Activated T-helper 1 cell treated with anti-CD3 and anti-CD28 coated beads, Interleukin-2, amount 50 U/mL, for 16 hours (primary cell): ENCODE measurements around the gene PLEKHS1.

Source experiments
- DNase-seq, 2 donors: peaks; one replicate each; pipeline ENCODE4 v3.0.0-alpha.2; 2020; ENCODE audit warnings: low read depth in 1 of 2, low spot score in 1 of 2

PLEKHS1 gene

DNA sequence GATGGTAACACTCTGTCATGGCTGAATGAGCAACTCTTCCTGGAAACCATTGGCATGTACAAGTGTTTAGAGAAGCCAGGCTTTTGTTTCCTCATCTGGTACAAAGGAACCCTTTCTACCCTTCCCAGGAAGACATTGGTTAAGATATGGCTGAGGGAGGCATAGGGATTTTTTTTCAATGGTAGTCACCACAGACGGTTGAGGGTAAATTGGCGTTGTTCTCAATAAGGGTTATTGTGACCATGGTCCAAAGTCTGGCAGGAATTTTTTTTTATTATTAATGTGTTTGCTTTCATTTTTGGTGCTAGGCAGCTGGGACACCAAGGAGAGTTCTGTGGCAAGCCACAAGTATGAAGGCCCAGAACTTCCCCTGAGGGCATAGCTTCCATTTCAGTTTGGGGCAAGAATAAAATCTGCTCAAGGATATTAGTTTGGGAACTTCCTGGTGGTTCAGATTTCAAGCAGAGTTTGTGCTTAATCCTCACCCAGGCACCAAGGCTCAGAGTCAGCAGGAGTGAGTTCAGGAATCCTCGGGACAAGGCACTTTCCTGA is at the start of gene PLEKHS1:
Gene PLEKHS1 (plus strand): TSS at position 502 of the 552 bp plus-strand sequence. CDS start 3,596 bp downstream, outside the sequence.
- DNase-seq: no peak

DNA sequence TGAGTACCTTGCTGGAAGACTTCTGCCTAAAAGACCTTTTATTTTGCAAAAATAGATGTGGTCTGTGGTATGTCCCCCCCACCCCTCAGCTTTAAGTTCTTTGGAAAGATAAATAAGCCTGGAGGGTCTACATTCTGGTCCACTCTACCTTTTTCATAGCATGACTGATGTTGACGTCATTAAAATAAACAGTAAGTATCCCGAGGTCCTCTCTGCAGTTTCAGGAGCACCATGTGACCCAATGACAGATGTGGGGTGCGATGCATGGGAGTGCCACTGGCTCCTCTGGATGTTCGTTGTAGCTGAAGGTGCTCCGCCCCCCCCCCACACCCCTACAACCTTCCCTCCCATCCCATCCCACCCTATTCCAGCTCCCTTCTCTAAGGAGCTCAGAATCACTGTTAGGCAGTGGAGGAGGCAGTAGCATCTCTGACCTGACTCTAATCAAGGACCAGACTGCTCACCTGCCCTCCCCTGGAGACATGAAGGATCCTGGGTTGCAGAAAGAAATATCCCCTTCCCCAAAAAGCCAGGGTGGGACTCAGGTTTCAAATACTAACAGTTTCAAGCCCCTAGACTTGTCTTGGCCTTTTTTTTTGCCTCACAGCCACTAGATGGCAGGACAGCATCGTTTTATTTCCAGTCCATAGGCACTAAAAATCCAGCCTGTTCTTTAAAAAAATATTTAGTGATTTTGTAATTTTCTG is 46.7 kb upstream of the PLEKHS1 start:
- no peak for DNase-seq

DNA sequence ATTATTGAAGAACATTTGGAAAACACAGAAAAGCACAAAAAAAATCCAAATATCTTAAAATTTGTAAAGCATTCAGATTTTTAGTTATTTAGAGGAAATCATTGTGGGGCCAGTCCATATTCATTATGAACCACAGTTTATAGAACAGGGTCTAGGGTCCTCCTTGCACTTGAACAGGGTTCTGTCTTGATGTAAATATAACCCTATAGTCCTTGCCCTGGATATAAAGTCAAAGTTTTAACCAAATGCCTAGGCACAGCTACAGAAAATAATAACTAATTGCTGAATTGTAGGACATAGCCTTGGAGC is 46.2 kb upstream of the PLEKHS1 start:
- no peak for DNase-seq

DNA sequence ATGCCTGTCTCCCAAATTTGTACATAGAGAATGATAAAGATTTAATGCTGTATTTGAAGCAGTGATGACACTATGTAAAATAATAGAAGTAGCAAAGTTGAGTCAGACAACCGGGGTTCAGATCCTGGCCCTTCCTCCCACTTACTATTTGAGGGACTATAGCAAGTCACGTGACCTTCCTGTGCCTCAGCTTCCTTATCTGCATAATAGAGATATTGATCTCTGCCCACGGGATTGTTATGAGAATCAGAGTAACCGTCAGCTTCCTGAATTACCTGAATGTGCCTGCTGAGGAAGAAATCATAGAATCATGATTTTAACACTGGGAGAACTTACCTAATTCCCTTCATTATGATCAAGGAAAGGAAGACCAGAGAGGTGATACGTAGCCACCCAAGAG is 44.9 kb upstream of the PLEKHS1 start:
- no peak for DNase-seq

GRCh38 chr10:113708640-113709039 is 42.8 kb upstream of the PLEKHS1 start:
- DNase-seq: no peak

DNA sequence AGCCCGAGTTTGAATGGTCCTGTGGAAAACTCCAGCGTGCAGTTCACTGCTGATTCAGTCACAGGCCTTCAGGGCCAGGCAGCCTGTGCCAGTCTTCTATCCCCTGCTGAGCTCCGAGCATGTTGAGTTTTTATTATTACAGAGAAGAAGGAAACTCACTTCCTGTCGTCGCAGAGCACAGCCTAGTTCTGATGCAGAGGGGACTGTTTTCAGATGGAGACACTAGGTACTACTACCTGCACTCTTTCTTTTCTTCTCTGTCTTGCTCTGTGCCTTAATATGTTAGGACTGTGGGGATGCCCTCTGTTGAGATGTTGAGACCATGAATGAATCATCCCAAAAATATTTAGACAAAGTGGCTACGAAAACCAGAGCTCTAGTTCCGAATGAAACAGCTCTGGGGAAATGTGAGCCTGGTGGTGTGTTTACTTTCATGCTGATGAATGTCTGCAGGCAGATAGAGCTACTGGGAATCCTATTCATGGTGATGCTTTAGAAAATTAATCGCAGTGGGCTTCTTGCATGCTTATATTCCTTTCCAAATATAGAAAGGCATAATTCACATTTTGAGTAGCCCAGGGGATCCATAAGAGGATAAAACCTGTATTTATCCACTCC is 42.2 kb upstream of the PLEKHS1 start:
- DNase-seq: no peak

DNA sequence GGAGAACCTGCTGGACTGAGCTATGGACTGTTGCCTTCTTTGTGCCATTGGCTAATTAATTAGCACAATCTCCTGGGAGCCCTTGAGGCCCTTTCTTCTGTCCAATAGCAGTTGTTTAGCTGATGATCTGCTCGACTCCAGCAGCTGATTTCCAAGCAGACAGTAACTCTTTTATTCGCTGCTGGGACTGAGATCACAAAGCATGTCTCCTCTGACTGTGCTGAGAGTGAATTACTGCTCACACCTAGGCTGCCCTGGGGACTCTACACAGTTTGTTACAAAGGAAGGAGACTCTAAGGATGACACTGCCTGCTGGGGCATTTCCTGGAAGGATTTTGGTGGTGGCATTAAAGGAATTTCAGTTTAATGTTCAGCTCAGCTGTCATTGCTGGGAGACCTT is 40.3 kb upstream of the PLEKHS1 start:
- no peak for DNase-seq

- DNase-seq: no peak
Observed at GRCh38 chr10:113712024-113712423, 39.5 kb upstream of the PLEKHS1 start.

GRCh38 chr10:113712755-113713639 is 38.5 kb upstream of the PLEKHS1 start:
- DNase-seq: no peak

DNA sequence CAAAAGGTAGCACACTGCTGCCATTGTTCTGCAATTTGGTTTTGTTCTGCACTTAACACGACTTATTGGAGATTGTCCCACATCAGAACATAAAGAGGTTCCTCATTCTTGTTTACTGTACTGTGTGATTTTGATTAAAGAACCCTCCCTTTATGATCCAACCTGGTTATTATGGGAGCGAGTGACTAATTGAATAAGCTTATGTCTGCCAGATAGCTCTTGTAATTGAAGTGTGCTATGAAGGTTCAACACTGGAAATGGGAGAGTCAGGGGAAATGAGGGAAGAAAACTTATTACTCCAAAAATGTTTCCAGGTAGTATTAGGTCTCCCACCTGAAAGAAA is 37.9 kb upstream of the PLEKHS1 start:
- no peak for DNase-seq

DNA sequence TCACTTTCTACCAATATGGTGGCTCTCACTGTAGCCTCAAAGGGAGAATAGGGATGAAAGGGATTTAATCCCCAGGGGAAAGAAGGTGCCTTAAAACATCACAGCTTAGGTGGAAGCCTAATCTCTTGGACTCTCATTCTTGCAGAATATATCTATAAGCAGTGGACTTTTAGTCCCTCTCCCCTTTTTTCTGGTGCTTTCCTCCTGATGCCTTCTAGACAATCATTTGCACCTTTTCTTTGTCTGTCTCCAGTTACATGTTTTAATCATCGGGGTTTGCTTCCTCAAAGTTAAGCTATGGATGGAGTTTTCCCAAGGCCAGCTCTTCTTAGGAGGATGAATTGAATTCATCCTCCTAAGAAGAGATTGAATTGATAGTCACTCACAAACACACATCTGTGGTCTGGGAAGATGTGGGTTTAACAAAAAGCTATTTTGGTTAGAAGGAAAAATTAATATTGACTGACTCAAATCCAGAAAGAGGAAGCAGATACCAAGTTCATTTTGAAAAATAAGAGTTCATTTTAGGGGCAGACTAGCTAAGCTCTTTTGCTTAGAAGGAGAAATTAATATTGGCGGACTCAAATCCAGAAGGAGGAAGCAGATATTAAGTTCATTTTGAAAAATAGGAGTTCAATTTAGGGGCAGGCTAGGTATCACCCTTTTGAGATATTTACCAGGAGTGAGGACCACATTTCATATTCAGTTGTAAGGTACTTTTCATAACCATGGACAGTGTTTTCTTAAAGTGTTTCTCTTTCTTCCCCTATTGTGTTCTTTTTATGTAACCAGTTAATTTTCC is 35.2 kb upstream of the PLEKHS1 start:
- no peak for DNase-seq

DNA sequence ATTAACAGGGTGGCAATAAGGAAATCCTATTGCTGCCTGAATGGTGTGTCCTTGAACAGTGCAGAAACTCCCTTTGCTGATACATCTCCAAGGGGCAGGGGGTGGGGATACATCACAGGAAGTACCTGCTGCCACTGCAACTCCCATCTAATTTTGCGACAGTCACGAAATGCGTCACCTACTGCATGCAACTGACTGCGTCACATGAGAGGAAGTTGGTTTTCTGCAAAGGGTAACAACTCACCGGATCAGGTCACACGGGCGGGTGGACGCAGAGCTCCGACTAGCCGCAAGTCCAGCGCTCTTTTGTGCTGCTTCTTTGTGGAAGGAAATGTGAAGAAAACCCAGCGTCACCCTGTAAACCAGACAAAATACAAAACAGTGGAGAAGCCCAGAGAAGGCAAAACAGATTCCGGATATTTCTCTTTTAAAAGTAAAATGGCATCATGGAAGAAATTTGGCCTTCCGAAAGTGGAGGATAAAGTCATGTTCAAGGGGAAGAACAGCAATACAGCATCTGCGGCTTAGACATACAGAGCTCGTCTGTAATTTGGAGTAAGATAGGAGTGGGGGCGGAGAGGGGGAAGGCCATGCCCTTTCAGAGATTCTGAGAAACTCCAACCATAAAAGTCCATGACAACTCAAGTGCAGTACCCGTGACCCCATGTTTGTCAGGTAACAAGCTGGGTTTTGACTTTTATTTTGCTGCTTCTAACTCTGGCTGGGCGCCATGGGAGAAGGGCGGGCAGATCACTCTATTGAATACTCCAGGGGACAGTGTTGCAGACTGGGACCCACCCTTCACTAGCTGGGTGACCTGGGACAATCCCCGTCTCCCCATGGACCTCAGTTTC is 32.3 kb upstream of the PLEKHS1 start:
- DNase-seq: no peak

DNA sequence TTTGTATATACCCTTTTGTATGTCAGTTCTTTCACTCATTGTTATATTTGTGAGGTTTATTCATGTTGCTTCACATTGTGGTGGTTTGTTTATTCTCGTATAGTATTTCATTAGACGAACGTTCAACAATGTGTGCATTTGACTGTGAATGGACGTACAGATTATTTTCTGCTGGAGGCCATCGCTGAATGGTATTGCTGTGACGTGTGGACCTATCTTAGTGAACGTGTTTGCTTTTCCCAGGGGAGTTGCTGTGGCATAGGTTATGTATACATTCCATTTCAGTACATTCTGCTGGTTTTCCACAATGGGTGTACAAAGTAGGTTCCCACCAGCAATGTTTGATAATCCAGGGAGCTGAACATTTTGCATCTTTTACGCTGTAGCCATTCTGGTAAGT is 31.1 kb upstream of the PLEKHS1 start:
- DNase-seq: no peak

DNA sequence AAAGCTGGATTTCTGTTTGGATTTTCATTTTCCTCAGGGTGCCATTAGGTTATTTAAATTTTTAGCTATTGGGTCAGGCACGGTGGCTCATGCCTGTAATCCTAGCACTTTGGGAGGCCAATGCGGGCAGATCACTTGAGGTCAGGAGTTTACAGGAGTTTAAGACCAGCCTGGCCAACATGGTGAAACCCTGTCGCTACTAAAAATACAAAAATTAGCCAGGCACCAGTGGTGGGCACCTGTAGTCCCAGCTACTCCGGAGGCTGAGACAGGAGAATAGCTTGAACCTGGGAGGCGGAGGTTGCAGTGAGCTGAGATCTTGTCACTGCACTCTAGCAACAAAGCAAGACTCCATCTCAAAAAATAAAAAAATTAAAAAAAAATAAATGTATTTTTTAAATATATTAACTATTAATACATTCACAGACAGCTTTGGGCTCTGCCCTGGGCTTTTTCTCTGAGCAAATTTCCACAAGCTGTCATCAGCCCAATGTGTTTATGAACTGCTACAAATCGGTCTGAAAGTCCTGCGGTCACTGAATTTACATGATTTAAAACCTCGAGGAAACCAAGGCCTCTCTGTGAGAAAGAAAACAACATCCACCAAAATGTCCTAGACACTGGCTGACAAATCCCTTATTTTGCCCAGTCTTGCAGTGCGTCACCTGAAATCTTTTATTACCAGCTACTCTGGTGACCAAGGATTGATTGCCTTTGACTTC is 19.2 kb upstream of the PLEKHS1 start:
- DNase-seq: no peak

DNA sequence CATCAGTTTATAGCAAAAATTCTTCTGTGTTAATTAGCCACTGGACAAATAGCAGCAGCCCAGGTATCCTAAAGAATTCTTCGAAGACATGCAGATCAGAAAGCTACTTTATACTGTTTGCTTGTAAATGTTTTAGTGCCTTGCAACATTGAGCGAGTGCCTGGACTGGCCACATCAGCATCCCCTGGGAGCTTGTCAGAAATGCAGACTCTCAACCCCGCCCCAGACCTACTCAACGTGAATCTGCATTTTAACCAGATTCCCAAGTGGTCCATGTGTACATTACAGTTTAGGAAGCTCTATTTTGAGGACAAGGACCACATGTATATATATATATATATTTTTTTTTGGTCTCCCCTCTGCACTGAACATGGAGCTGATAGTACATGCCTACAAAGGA is 18.5 kb upstream of the PLEKHS1 start:
- no peak for DNase-seq

GRCh38 chr10:113733635-113734034 is 17.8 kb upstream of the PLEKHS1 start:
- no peak for DNase-seq

GRCh38 chr10:113735913-113736312 is 15.6 kb upstream of the PLEKHS1 start:
- DNase-seq: no peak

- no peak for DNase-seq
Observed at GRCh38 chr10:113736576-113736975, 14.9 kb upstream of the PLEKHS1 start.

DNA sequence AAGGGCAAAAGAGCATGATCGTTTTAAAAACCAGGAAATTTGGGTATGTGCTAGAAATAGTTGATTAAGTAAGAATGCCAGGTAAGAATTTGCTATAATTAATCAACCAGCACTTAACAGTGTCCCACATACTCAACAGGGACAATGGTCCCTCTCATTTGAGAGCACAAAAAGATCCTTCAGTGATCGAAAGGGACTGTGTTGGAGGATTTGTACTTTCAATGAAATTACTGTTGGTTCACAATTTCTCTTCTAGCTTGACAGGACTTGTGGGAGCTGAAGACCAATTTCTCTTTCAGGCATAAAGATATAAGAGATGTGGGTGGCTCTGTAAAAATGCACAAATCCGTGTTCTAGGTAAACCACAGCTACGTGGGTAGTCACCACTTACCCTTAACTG is 12.5 kb upstream of the PLEKHS1 start:
- no peak for DNase-seq

DNA sequence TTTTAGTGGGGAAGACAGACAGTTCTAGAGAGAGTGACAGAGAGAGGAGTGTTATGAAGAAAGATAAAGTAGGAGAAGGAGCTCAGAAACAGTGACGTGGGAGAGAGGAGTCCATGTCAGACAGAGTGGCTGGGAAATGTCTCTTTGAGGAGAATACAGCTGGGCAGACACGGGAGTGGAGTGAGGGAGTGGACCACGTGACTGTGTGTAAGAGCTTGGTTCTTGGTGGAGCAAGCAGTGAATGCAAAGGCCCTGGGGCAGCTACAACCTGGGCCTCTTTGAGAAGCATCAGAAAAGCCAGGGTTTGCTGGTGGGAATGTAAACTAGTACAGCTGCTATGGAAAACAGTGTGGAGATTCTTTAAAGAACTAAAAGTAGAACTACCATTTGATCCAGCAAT is 11.9 kb upstream of the PLEKHS1 start:
- no peak for DNase-seq
